Natural killer cell (primary cell): Measurements from ENCODE around the gene EIF3B. TPM values are rescaled to one million over a fixed set of nuclear protein-coding genes. Genes with fewer than 3 reads are reported as not detected.

ENCODE experiments used
- ATAC-seq, 3 donors: fragments of 150-1000 bp in 2 of 3; fragments of 200-7000 bp in 1 of 3; cut with Tn5 transposase; 1 replicate in 1 of 3; 2 replicates in 2 of 3; pipeline ENCODE4 v1.10.0; 2021; ENCODE audit warnings: mild to moderate bottlenecking in 2 of 3, moderate library complexity in 2 of 3
- DNase-seq, 2 donors: peaks; one replicate each; pipeline versions ENCODE4 v3.0.0 to v3.0.0-alpha.2; 2013 to 2021; ENCODE audit warnings: mixed read lengths in 1 of 2
- H3K27ac ChIP-seq: one replicate; pipeline ENCODE4 v1.5.1; 2013; ENCODE audit warnings: mild to moderate bottlenecking, low read length
- H3K27me3 ChIP-seq: one replicate; pipeline ENCODE4 v1.6.1; 2013; ENCODE audit warnings: low read length; ENCODE audit not compliant: control insufficient read depth, insufficient read depth
- H3K36me3 ChIP-seq: one replicate; pipeline ENCODE4 v1.6.1; 2013; ENCODE audit warnings: low read length; ENCODE audit not compliant: control insufficient read depth, insufficient read depth
- H3K4me1 ChIP-seq: one replicate; pipeline ENCODE4 v1.6.1; 2013; ENCODE audit warnings: low read length; ENCODE audit not compliant: control insufficient read depth, insufficient read depth
- H3K4me3 ChIP-seq: one replicate; pipeline ENCODE4 v1.5.1; 2013; ENCODE audit warnings: low read length
- H3K9me3 ChIP-seq: one replicate; pipeline ENCODE4 v1.6.1; 2013; ENCODE audit warnings: low read length; ENCODE audit not compliant: control insufficient read depth, insufficient read depth
- H3K27ac Mint-ChIP-seq, 2 donors: one replicate each; pipeline ENCODE4 v1.8.0; 2022; ENCODE audit warnings: mild to moderate bottlenecking in 2 of 2, mixed read lengths in 2 of 2, moderate library complexity in 1 of 2
- H3K27me3 Mint-ChIP-seq, 2 donors: one replicate each; pipeline ENCODE4 v1.8.0; 2022; ENCODE audit warnings: low read depth in 2 of 2, mixed read lengths in 2 of 2
- H3K36me3 Mint-ChIP-seq: one replicate; pipeline ENCODE4 v1.8.0; 2022; ENCODE audit warnings: mixed read lengths
- H3K4me1 Mint-ChIP-seq, 2 donors: one replicate each; pipeline ENCODE4 v1.8.0; 2022; ENCODE audit warnings: mixed read lengths in 2 of 2
- H3K4me3 Mint-ChIP-seq: one replicate; pipeline ENCODE4 v1.8.0; 2022; ENCODE audit warnings: mild to moderate bottlenecking, moderate library complexity, mixed read lengths
- H3K9me3 Mint-ChIP-seq, 2 donors: one replicate each; pipeline ENCODE4 v1.8.0; 2022; ENCODE audit warnings: mixed read lengths in 2 of 2
- CTCF ChIP-seq: fragments of 200-600 bp; IDR thresholded peaks from one replicate; pipeline ENCODE4 v1.8.0; 2022; ENCODE audit warnings: antibody characterized with exemption
- WGBS: methylation state at CpG from one replicate; pipeline ENCODE4 v1.1.7; 2013; ENCODE audit warnings: missing lambda C conversion rate; ENCODE audit not compliant: insufficient coverage; 5-methylcytosine and 5-hydroxymethylcytosine counted together
- intact Hi-C: fragments of 100-400 bp; cut with micrococcal nuclease; formaldehyde crosslinking; loops from one replicate; pipeline ENCODE4 v1.14.2; 2022
- total RNA-seq, 4 donors: library from RNA; stranded (reverse); fragments of 120-200 nt in 1 of 4; gene quantifications; one replicate each; pipeline versions ENCODE4 v1.2.3 to v1.2.4, GENCODE V29; 2013 to 2022

EIF3B gene
- total RNA-seq, 3 donors from 2014 or later (not counting 1 experiment from before 2014, with no cell fraction given): 194 to 219 (median 197) TPM

- Histone ChIP-seq H3K27me3 (no peaks in the 10 kb centered on the region), H3K27ac (peak overlapping the region; percentile 84), H3K4me1 (peaks cover 92% of the 10 kb centered on the region), H3K4me3 (no peak overlapping the region), H3K36me3 (peaks cover 4% of the 10 kb centered on the region), H3K9me3 (no peaks in the 10 kb centered on the region)
- ATAC-seq (no peak), DNase-seq (no peak)
- H3K27me3 Mint-ChIP-seq: no peaks in the 10 kb centered on the region
- WGBS: 53% methylated on average over 11 of the region's 12 CpGs
- TF ChIP-seq CTCF: no peak
- intact Hi-C loops: no loop called here
- H3K36me3 Mint-ChIP-seq: peaks cover 7% of the 10 kb centered on the region
- H3K4me1 Mint-ChIP-seq: peaks cover 82 to 84% of the 10 kb centered on the region in 2 donors
- H3K9me3 Mint-ChIP-seq: no peaks in the 10 kb centered on the region
- H3K4me3 Mint-ChIP-seq: peak overlapping the region; percentile 90
- peak overlapping the region; percentile 87 to 93 for H3K27ac Mint-ChIP-seq
Measured at GRCh38 chr7:2411815-2412586, 57.4 kb downstream of the EIF3B start.

GRCh38 chr7:2412587-2413201 is 58.1 kb downstream of the EIF3B start:
- 53% methylated on average over 2 of the region's 3 CpGs for WGBS
- Mint-ChIP-seq H3K27me3 (no peaks in the 10 kb centered on the region), H3K36me3 (peaks cover 5% of the 10 kb centered on the region), H3K9me3 (no peaks in the 10 kb centered on the region), H3K27ac (peak overlapping the region; percentile 87 to 93), H3K4me1 (peaks cover 83 to 85% of the 10 kb centered on the region in 2 donors), H3K4me3 (peak overlapping the region; percentile 90)
- H3K4me1 ChIP-seq: peaks cover 92% of the 10 kb centered on the region
- TF ChIP-seq CTCF: no peak
- ATAC-seq (no peak), DNase-seq (no peak)
- H3K27ac ChIP-seq: peak overlapping the region; percentile 84
- peaks cover 4% of the 10 kb centered on the region for H3K36me3 ChIP-seq
- no peak overlapping the region for H3K4me3 ChIP-seq
- intact Hi-C loops: no loop called here
- no peaks in the 10 kb centered on the region for H3K9me3 ChIP-seq
- no peaks in the 10 kb centered on the region for H3K27me3 ChIP-seq

GRCh38 chr7:2416063-2416462 is 61.4 kb downstream of the EIF3B start:
- Histone ChIP-seq H3K4me3 (no peak overlapping the region), H3K27me3 (no peaks in the 10 kb centered on the region), H3K36me3 (peaks cover 2% of the 10 kb centered on the region), H3K4me1 (peaks cover 92% of the 10 kb centered on the region), H3K9me3 (no peaks in the 10 kb centered on the region), H3K27ac (no peak overlapping the region)
- peaks cover 71% of the 10 kb centered on the region in 2 donors for H3K4me1 Mint-ChIP-seq
- intact Hi-C loops: loop anchor here (5.0 kb wide), 2 partner anchors 96 to 474 kb away; no protein-coding TSS in a partner anchor
- WGBS: 36% methylated on average over 5 of the region's 5 CpGs
- DNase-seq (no peak), ATAC-seq (no peak)
- H3K9me3 Mint-ChIP-seq: no peaks in the 10 kb centered on the region
- peak overlapping the region; percentile 69 for H3K4me3 Mint-ChIP-seq
- no peaks in the 10 kb centered on the region for H3K27me3 Mint-ChIP-seq
- H3K36me3 Mint-ChIP-seq: no peaks in the 10 kb centered on the region
- H3K27ac Mint-ChIP-seq: peak overlapping the region; percentile 63 to 93
- TF ChIP-seq CTCF: no peak
